ENCODE measurements around the gene DPP10. TPM values are rescaled to one million over a fixed set of nuclear protein-coding genes. Genes with fewer than 3 reads are reported as not detected.

Gene DPP10
- total RNA-seq, 2 donors from 2014 or later = not detected

- no peak for ATAC-seq (ENCODE audit: insufficient number of reproducible peaks, low FRiP score, low read depth)
- TF ChIP-seq CTCF (IDR thresholded peaks at IDR 0.05) = no peak
- H3K4me3 ChIP-seq = no peak overlapping the region
These were observed 245.8 kb downstream of the DPP10 start for GRCh38 chr2:114688241-114688640.

GRCh38 chr2:114698520-114698919 lies 256.1 kb downstream of the DPP10 start:
- H3K27ac ChIP-seq = no peak overlapping the region
- ATAC-seq (ENCODE audit: insufficient number of reproducible peaks, low FRiP score, low read depth) = no peak

More at GRCh38 chr2:114688241-114688640, 245.8 kb downstream of the DPP10 start:
- H3K36me3 ChIP-seq = no peaks in the 10 kb centered on the region
- H3K27me3 ChIP-seq (replicated peaks; ENCODE audit: insufficient read depth) = no peaks in the 10 kb centered on the region
- H3K4me1 ChIP-seq (ENCODE audit: control insufficient read depth in 1 of 2, low read depth in 2 of 2) = no peaks in the 10 kb centered on the region
- H3K9me3 ChIP-seq = no peaks in the 10 kb centered on the region
- no peak for DNase-seq (ENCODE audit: low spot score)
- H3K27ac ChIP-seq = no peak overlapping the region

GRCh38 chr2:114699423-114699944 lies 257.0 kb downstream of the DPP10 start:
- ATAC-seq (ENCODE audit: insufficient number of reproducible peaks, low FRiP score, low read depth) (no peak), DNase-seq (ENCODE audit: low spot score) (no peak)
- Histone ChIP-seq H3K4me3 (no peak overlapping the region), H3K27ac (no peak overlapping the region), H3K36me3 (no peaks in the 10 kb centered on the region), H3K27me3 (replicated peaks; ENCODE audit: insufficient read depth) (no peaks in the 10 kb centered on the region), H3K9me3 (no peaks in the 10 kb centered on the region), H3K4me1 (ENCODE audit: control insufficient read depth in 1 of 2, low read depth in 2 of 2) (no peaks in the 10 kb centered on the region)
- no peak for TF ChIP-seq CTCF (IDR thresholded peaks at IDR 0.05)

More at GRCh38 chr2:114698520-114698919, 256.1 kb downstream of the DPP10 start:
- no peak for DNase-seq (ENCODE audit: low spot score)
- H3K4me1 ChIP-seq (ENCODE audit: control insufficient read depth in 1 of 2, low read depth in 2 of 2) = no peaks in the 10 kb centered on the region
- H3K36me3 ChIP-seq = no peaks in the 10 kb centered on the region
- no peak overlapping the region for H3K4me3 ChIP-seq
- no peaks in the 10 kb centered on the region for H3K9me3 ChIP-seq
- TF ChIP-seq CTCF (IDR thresholded peaks at IDR 0.05) = no peak
- H3K27me3 ChIP-seq (replicated peaks; ENCODE audit: insufficient read depth) = no peaks in the 10 kb centered on the region

- no peaks in the 10 kb centered on the region for H3K27me3 ChIP-seq (replicated peaks; ENCODE audit: insufficient read depth)
- no peak overlapping the region for H3K4me3 ChIP-seq
- no peaks in the 10 kb centered on the region for H3K4me1 ChIP-seq (ENCODE audit: control insufficient read depth in 1 of 2, low read depth in 2 of 2)
- H3K36me3 ChIP-seq = no peaks in the 10 kb centered on the region
- ATAC-seq (ENCODE audit: insufficient number of reproducible peaks, low FRiP score, low read depth) (no peak), DNase-seq (ENCODE audit: low spot score) (no peak)
- no peak for TF ChIP-seq CTCF (IDR thresholded peaks at IDR 0.05)
- no peak overlapping the region for H3K27ac ChIP-seq
- H3K9me3 ChIP-seq = no peaks in the 10 kb centered on the region
These were observed 258.0 kb downstream of the DPP10 start for GRCh38 chr2:114700440-114700839.

GRCh38 chr2:114709936-114710850 lies 267.8 kb downstream of the DPP10 start:
- TF ChIP-seq CTCF (IDR thresholded peaks at IDR 0.05) = no peak
- ATAC-seq (ENCODE audit: insufficient number of reproducible peaks, low FRiP score, low read depth) (no peak), DNase-seq (ENCODE audit: low spot score) (no peak)
- Histone ChIP-seq H3K27me3 (replicated peaks; ENCODE audit: insufficient read depth) (no peaks in the 10 kb centered on the region), H3K4me3 (no peak overlapping the region), H3K27ac (no peak overlapping the region), H3K36me3 (no peaks in the 10 kb centered on the region), H3K4me1 (ENCODE audit: control insufficient read depth in 1 of 2, low read depth in 2 of 2) (no peaks in the 10 kb centered on the region), H3K9me3 (no peaks in the 10 kb centered on the region)
